Fibroblast of pulmonary artery (primary cell): ENCODE measurements around the gene UTS2R.

Source experiments
- DNase-seq: peaks from one replicate; pipeline ENCODE4 v3.0.0-alpha.2; 2010; ENCODE audit warnings: low read depth
- H3K4me3 ChIP-seq: replicated peaks from 2 replicates; pipeline ENCODE4 v1.5.1; 2011; ENCODE audit warnings: low read depth, mild to moderate bottlenecking, control low read depth, low read length, moderate library complexity
- CTCF ChIP-seq: IDR thresholded peaks from 2 replicates; pipeline ENCODE4 v1.5.1; 2011; ENCODE audit warnings: mild to moderate bottlenecking, control low read depth, low read length, inconsistent platforms; ENCODE audit errors: missing control alignments

Gene UTS2R

GRCh38 chr17:82400206-82400605, 28.6 kb downstream of the UTS2R start:
- TF ChIP-seq CTCF, result no peak
- DNase-seq, result peak; percentile 18
- H3K4me3 ChIP-seq, result no peak overlapping the region

GRCh38 chr17:82400830-82401229, 29.3 kb downstream of the UTS2R start:
- TF ChIP-seq CTCF, result no peak
- no peak overlapping the region for H3K4me3 ChIP-seq
- DNase-seq, result no peak

- TF ChIP-seq CTCF, result no peak
- no peak overlapping the region for H3K4me3 ChIP-seq
- no peak for DNase-seq
Observed at GRCh38 chr17:82402865-82403264, 31.3 kb downstream of the UTS2R start.

GRCh38 chr17:82403662-82404660, 32.4 kb downstream of the UTS2R start:
- no peak for DNase-seq
- TF ChIP-seq CTCF, result no peak
- no peak overlapping the region for H3K4me3 ChIP-seq

- H3K4me3 ChIP-seq, result no peak overlapping the region
- DNase-seq, result no peak
- no peak for TF ChIP-seq CTCF
Observed at GRCh38 chr17:82405051-82405450, 33.5 kb downstream of the UTS2R start.

GRCh38 chr17:82406131-82406671, 34.6 kb downstream of the UTS2R start:
- no peak overlapping the region for H3K4me3 ChIP-seq
- no peak for TF ChIP-seq CTCF
- DNase-seq, result no peak

- TF ChIP-seq CTCF, result no peak
- no peak overlapping the region for H3K4me3 ChIP-seq
- no peak for DNase-seq
Observed at GRCh38 chr17:82407255-82407654, 35.7 kb downstream of the UTS2R start.
